HL-60 (cell line): ENCODE measurements around the gene UFD1.

Source experiments
- DNase-seq, 2 experiments: peaks; one replicate each; pipeline ENCODE4 v3.0.0-alpha.2; 2010 to 2020; ENCODE audit warnings: low read depth in 1 of 2, low spot score in 1 of 2
- H3K27ac ChIP-seq: fragments of 250-450 bp; sonication (Bioruptor Pico); replicated peaks from 2 replicates; pipeline ENCODE4 v1.5.1; 2020; ENCODE audit warnings: mild to moderate bottlenecking, moderate library complexity
- H3K27me3 ChIP-seq: fragments of 250-450 bp; sonication (Bioruptor Pico); 2 replicates; pipeline ENCODE4 v1.5.1; 2021; ENCODE audit warnings: mild to moderate bottlenecking, moderate library complexity; ENCODE audit not compliant: insufficient read depth, poor library complexity, severe bottlenecking
- H3K4me3 ChIP-seq: replicated peaks from 2 replicates; pipeline ENCODE4 v1.5.1; 2011; ENCODE audit warnings: mild to moderate bottlenecking, control low read depth, low read length; ENCODE audit not compliant: insufficient read depth
- GABPA ChIP-seq: IDR thresholded peaks from 2 replicates; pipeline ENCODE4 v1.6.1; 2012; ENCODE audit warnings: low read depth
- POLR2AphosphoS5 ChIP-seq: IDR thresholded peaks from 2 replicates; pipeline ENCODE4 v1.6.1; 2012; ENCODE audit warnings: low read depth
- SPI1 ChIP-seq: IDR thresholded peaks from 2 replicates; pipeline ENCODE4 v1.6.1; 2012; ENCODE audit warnings: low read depth, mild to moderate bottlenecking, borderline replicate concordance
- TF ChIP-seq, protein P1 (sequence below): IDR thresholded peaks from one replicate; pipeline ENCODE4 v1.5.1; 2011; ENCODE audit warnings: low read length, control low read depth, inconsistent platforms; ENCODE audit not compliant: insufficient read depth
- TF ChIP-seq, protein P2 (sequence below): IDR thresholded peaks from 2 replicates; pipeline ENCODE4 v1.6.1; 2012; ENCODE audit warnings: low read depth; ENCODE audit not compliant: insufficient replicate concordance

UFD1 gene

GRCh38 chr22:19505735-19506126, 26.7 kb upstream of the UFD1 start:
- H3K4me3 ChIP-seq: no peak overlapping the region
- no peaks in the 10 kb centered on the region for H3K27me3 ChIP-seq
- no peak overlapping the region for H3K27ac ChIP-seq
- DNase-seq: no peak
- TF ChIP-seq, protein P1, sequence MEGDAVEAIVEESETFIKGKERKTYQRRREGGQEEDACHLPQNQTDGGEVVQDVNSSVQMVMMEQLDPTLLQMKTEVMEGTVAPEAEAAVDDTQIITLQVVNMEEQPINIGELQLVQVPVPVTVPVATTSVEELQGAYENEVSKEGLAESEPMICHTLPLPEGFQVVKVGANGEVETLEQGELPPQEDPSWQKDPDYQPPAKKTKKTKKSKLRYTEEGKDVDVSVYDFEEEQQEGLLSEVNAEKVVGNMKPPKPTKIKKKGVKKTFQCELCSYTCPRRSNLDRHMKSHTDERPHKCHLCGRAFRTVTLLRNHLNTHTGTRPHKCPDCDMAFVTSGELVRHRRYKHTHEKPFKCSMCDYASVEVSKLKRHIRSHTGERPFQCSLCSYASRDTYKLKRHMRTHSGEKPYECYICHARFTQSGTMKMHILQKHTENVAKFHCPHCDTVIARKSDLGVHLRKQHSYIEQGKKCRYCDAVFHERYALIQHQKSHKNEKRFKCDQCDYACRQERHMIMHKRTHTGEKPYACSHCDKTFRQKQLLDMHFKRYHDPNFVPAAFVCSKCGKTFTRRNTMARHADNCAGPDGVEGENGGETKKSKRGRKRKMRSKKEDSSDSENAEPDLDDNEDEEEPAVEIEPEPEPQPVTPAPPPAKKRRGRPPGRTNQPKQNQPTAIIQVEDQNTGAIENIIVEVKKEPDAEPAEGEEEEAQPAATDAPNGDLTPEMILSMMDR: no peak

- DNase-seq: no peak
- TF ChIP-seq, protein P1: no peak
- no peak for TF ChIP-seq SPI1
- H3K27me3 ChIP-seq: no peaks in the 10 kb centered on the region
- no peak overlapping the region for H3K4me3 ChIP-seq
- H3K27ac ChIP-seq: no peak overlapping the region
These were observed 26.1 kb upstream of the UFD1 start for GRCh38 chr22:19504900-19505734.

DNA sequence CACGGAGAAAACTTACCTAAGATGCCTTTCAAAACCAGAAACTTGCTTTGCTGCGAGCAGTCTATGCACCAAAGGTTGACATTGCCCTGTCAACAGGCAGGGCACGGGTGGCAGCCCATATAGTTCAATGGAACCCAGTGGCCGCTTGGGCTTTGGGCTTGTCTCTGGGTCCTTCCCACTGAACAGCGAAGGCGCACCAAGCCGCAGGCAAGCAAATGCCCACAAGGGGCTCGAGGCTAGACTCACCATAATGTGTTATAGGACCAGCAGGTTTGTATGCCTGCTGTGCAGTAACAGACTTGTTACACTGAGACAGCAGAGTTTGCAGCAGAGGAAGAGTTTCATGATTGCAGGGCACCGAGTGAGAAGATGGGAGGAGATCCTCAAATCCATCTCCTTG, 24.9 kb upstream of the UFD1 start:
- DNase-seq: no peak
- peak; percentile 39; the same call in 1 of the 2 replicates for TF ChIP-seq POLR2AphosphoS5
- TF ChIP-seq, protein P2, sequence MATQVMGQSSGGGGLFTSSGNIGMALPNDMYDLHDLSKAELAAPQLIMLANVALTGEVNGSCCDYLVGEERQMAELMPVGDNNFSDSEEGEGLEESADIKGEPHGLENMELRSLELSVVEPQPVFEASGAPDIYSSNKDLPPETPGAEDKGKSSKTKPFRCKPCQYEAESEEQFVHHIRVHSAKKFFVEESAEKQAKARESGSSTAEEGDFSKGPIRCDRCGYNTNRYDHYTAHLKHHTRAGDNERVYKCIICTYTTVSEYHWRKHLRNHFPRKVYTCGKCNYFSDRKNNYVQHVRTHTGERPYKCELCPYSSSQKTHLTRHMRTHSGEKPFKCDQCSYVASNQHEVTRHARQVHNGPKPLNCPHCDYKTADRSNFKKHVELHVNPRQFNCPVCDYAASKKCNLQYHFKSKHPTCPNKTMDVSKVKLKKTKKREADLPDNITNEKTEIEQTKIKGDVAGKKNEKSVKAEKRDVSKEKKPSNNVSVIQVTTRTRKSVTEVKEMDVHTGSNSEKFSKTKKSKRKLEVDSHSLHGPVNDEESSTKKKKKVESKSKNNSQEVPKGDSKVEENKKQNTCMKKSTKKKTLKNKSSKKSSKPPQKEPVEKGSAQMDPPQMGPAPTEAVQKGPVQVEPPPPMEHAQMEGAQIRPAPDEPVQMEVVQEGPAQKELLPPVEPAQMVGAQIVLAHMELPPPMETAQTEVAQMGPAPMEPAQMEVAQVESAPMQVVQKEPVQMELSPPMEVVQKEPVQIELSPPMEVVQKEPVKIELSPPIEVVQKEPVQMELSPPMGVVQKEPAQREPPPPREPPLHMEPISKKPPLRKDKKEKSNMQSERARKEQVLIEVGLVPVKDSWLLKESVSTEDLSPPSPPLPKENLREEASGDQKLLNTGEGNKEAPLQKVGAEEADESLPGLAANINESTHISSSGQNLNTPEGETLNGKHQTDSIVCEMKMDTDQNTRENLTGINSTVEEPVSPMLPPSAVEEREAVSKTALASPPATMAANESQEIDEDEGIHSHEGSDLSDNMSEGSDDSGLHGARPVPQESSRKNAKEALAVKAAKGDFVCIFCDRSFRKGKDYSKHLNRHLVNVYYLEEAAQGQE: no peak
- no peak overlapping the region for H3K27ac ChIP-seq
- no peaks in the 10 kb centered on the region for H3K27me3 ChIP-seq
- H3K4me3 ChIP-seq: no peak overlapping the region

DNA sequence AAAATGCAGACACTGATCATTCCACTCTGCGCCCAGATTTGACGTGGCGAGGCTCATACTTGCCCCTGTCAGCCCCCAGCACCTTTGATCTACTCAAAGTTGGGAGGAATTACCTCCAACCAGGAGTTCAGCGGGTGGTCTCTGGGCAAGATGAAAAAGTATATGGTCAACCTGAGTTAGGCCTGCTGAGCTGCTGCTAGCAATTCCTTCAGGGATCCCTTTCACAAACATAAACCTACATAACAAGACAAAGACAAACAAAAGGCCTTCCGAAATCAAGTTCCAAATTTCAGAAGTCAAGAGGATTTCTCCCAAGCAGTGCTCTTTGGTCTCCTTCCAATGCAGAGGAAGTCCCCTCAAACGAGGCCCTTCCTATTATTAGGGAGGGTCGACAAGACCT, 24.4 kb upstream of the UFD1 start:
- H3K27ac ChIP-seq: no peak overlapping the region
- no peak overlapping the region for H3K4me3 ChIP-seq
- TF ChIP-seq, protein P1: no peak
- TF ChIP-seq, protein P2: no peak
- TF ChIP-seq GABPA (no peak), SPI1 (no peak), POLR2AphosphoS5 (no peak)
- no peaks in the 10 kb centered on the region for H3K27me3 ChIP-seq
- no peak for DNase-seq
